Fibroblast of lung (primary cell): ENCODE measurements around the gene CHCHD1. TPM values are rescaled to one million over a fixed set of nuclear protein-coding genes. Genes with fewer than 3 reads are reported as not detected.

Source experiments
- DNase-seq, 2 donors: peaks; one replicate each; pipeline versions ENCODE4 v3.0.0 to v3.0.0-alpha.2; 2010; ENCODE audit warnings: low read depth in 2 of 2
- H2AFZ ChIP-seq: 2 replicates; pipeline ENCODE4 v1.5.1; 2012; ENCODE audit warnings: low read length, control low read depth, inconsistent platforms
- H3K27ac ChIP-seq: 2 replicates; pipeline ENCODE4 v1.5.1; 2011; ENCODE audit warnings: low read length, control low read depth; ENCODE audit not compliant: insufficient read depth
- H3K27me3 ChIP-seq: 2 replicates; pipeline ENCODE4 v1.5.1; 2011; ENCODE audit warnings: mild to moderate bottlenecking, low read length; ENCODE audit not compliant: control insufficient read depth, insufficient read depth
- H3K36me3 ChIP-seq: 2 replicates; pipeline ENCODE4 v1.5.1; 2011; ENCODE audit warnings: low read length; ENCODE audit not compliant: control insufficient read depth, insufficient read depth
- H3K4me1 ChIP-seq: 2 replicates; pipeline ENCODE4 v1.5.1; 2011; ENCODE audit warnings: low read length; ENCODE audit not compliant: control insufficient read depth, insufficient read depth; ENCODE audit errors: extremely low read depth
- H3K4me2 ChIP-seq: 2 replicates; pipeline ENCODE4 v1.5.1; 2011; ENCODE audit warnings: low read length, control low read depth; ENCODE audit not compliant: insufficient read depth; ENCODE audit errors: extremely low read depth
- H3K4me3 ChIP-seq, 4 experiments: fragments of 200-600 bp in 1 of 4; sonication (generic) in 1 of 4; replicated peaks in 1 of 4; 2 replicates each; pipeline ENCODE4 v1.5.1; 2011 to 2016; ENCODE audit warnings: low read length in 4 of 4, low read depth in 3 of 4, mild to moderate bottlenecking in 3 of 4, control low read depth in 2 of 4, inconsistent platforms in 1 of 4, mixed read lengths in 1 of 4; ENCODE audit not compliant: insufficient read depth in 1 of 4; ENCODE audit errors: control extremely low read depth in 1 of 4
- H3K79me2 ChIP-seq: 2 replicates; pipeline ENCODE4 v1.5.1; 2012; ENCODE audit warnings: mild to moderate bottlenecking, low read length, inconsistent platforms; ENCODE audit not compliant: control insufficient read depth, insufficient read depth
- H3K9ac ChIP-seq: 2 replicates; pipeline ENCODE4 v1.5.1; 2011; ENCODE audit warnings: mild to moderate bottlenecking, low read length, control low read depth; ENCODE audit not compliant: insufficient read depth
- H3K9me3 ChIP-seq: 2 replicates; pipeline ENCODE4 v1.5.1; 2012; ENCODE audit warnings: low read depth, low read length; ENCODE audit not compliant: control insufficient read depth, insufficient read depth
- H4K20me1 ChIP-seq: 2 replicates; pipeline ENCODE4 v1.5.1; 2011; ENCODE audit warnings: low read length; ENCODE audit not compliant: control insufficient read depth, insufficient read depth; ENCODE audit errors: extremely low read depth
- CTCF ChIP-seq, 2 donors: IDR thresholded peaks in 1 of 2; conservative IDR thresholded peaks in 1 of 2; 1 replicate in 1 of 2; 2 replicates in 1 of 2; pipeline ENCODE4 v1.5.1; 2011 to 2012; ENCODE audit warnings: low read length in 2 of 2, control low read depth in 1 of 2, inconsistent platforms in 1 of 2, low read depth in 1 of 2, mild to moderate bottlenecking in 1 of 2
- EZH2 ChIP-seq: IDR thresholded peaks from 2 replicates; pipeline ENCODE4 v1.5.1; 2012; ENCODE audit warnings: low read length, control low read depth, mild to moderate bottlenecking; ENCODE audit errors: missing control alignments
- polyA plus RNA-seq, 2 donors: library from polyadenylated mRNA; depleted of rRNA in 1 of 2; stranded (reverse) in 1 of 2; unstranded in 1 of 2; fragments of >200 nt; gene quantifications; 2 replicates each; pipeline ENCODE4 v1.2.1, GENCODE V29; 2011 to 2012; ENCODE audit warnings: missing spikeins in 1 of 2
- total RNA-seq: library from RNA; depleted of rRNA; stranded (reverse); fragments of >200 nt; gene quantifications from 2 replicates; pipeline ENCODE4 v1.2.1, GENCODE V29; 2014

CHCHD1 gene
- total and polyA plus RNA-seq, 2 donors (not counting 1 experiment from before 2014, with no cell fraction given): 21.3 to 31.0 TPM

- Histone ChIP-seq H3K9me3 (no peaks in the 10 kb centered on the region), H3K27ac (no peak overlapping the region), H3K4me3 (no peak overlapping the region), H3K36me3 (peaks cover 12% of the 10 kb centered on the region), H3K9ac (no peak overlapping the region), H3K79me2 (peaks cover 1% of the 10 kb centered on the region), H3K4me2 (no peak overlapping the region), H4K20me1 (no peaks in the 10 kb centered on the region), H3K4me1 (no peaks in the 10 kb centered on the region), H3K27me3 (no peaks in the 10 kb centered on the region), H2AFZ (no peak overlapping the region)
- no peak for DNase-seq
- no peak for TF ChIP-seq CTCF (conservative IDR thresholded peaks at IDR 0.05 in 1 of 2, IDR thresholded peaks at IDR 0.05 in 1 of 2; ENCODE audit: low read depth in 1 of 2, low read length in 2 of 2)
- TF ChIP-seq EZH2: no peak
Observed at GRCh38 chr10:73756183-73756582, 25.7 kb upstream of the CHCHD1 start.

- no peak overlapping the region for H2AFZ ChIP-seq
- H3K9me3 ChIP-seq: no peaks in the 10 kb centered on the region
- H3K27ac ChIP-seq: no peak overlapping the region
- H3K4me3 ChIP-seq: no peak overlapping the region
- TF ChIP-seq EZH2 (no peak), CTCF (conservative IDR thresholded peaks at IDR 0.05 in 1 of 2, IDR thresholded peaks at IDR 0.05 in 1 of 2; ENCODE audit: low read depth in 1 of 2, low read length in 2 of 2) (no peak)
- no peak overlapping the region for H3K9ac ChIP-seq
- H4K20me1 ChIP-seq: no peaks in the 10 kb centered on the region
- no peaks in the 10 kb centered on the region for H3K27me3 ChIP-seq
- no peaks in the 10 kb centered on the region for H3K4me1 ChIP-seq
- DNase-seq: no peak
- H3K79me2 ChIP-seq: peaks cover 1% of the 10 kb centered on the region
- H3K4me2 ChIP-seq: no peak overlapping the region
- peaks cover 13% of the 10 kb centered on the region for H3K36me3 ChIP-seq
Observed at GRCh38 chr10:73758704-73759511, 22.9 kb upstream of the CHCHD1 start.

DNA sequence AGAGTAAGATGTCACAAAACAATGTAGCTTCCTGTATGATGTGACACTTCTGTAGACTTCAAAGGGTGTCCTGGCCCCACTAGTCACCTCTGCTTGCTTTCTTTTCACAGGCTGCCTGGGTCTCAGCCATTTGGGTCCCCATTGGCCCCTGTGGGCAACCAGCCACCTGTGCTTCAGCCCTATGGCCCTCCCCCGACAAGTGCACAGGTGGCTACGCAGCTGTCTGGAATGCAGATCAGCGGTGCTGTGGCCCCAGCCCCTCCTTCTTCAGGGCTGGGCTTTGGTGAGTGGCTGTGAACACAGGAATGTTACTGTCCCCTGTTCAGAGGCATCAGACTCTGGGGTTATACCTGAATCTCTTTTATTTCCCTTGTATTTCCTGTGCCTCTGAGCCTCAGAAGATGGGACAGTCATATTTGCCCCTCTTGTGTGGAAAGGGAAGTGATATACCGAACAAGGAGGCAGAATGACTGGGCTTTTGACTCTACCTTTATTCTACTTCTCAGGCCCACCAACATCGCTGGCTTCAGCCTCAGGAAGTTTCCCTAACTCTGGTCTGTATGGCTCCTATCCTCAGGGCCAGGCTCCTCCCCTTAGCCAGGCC is 22.2 kb upstream of the CHCHD1 start:
- no peak overlapping the region for H3K4me3 ChIP-seq
- DNase-seq: no peak
- H3K36me3 ChIP-seq: peaks cover 14% of the 10 kb centered on the region
- H3K27me3 ChIP-seq: no peaks in the 10 kb centered on the region
- H3K4me1 ChIP-seq: no peaks in the 10 kb centered on the region
- H3K27ac ChIP-seq: no peak overlapping the region
- H2AFZ ChIP-seq: no peak overlapping the region
- H4K20me1 ChIP-seq: no peaks in the 10 kb centered on the region
- peaks cover 1% of the 10 kb centered on the region for H3K79me2 ChIP-seq
- no peak overlapping the region for H3K4me2 ChIP-seq
- H3K9ac ChIP-seq: no peak overlapping the region
- TF ChIP-seq CTCF (conservative IDR thresholded peaks at IDR 0.05 in 1 of 2, IDR thresholded peaks at IDR 0.05 in 1 of 2; ENCODE audit: low read depth in 1 of 2, low read length in 2 of 2) (no peak), EZH2 (no peak)
- no peaks in the 10 kb centered on the region for H3K9me3 ChIP-seq
